GM13977 (cell line): ENCODE results near the gene LAMA4.

Source experiments
- DNase-seq: peaks from one replicate; pipeline ENCODE4 v3.0.0; 2012; ENCODE audit warnings: low spot score
- CTCF ChIP-seq: IDR thresholded peaks from 2 replicates; pipeline ENCODE4 v1.5.1; 2012; ENCODE audit warnings: mild to moderate bottlenecking, control low read depth; ENCODE audit not compliant: insufficient read depth; ENCODE audit errors: extremely low read depth, missing control alignments
- in situ Hi-C: fragments of 300-500 bp; cut with MboI; formaldehyde crosslinking; loops from one replicate; pipeline ENCODE4 v1.12.0; 2022; ENCODE audit warnings: low sequenced_read_pairs, low pct_unique_long_range_greater_than_20kb, mixed read lengths, inconsistent platforms; ENCODE audit not compliant: unreplicated experiment

LAMA4 gene

GRCh38 chr6:112178846-112179245 lies 75.5 kb downstream of the LAMA4 start:
- no peak for TF ChIP-seq CTCF
- in situ Hi-C loops, result loop anchor here (10.0 to 25.0 kb wide), 2 partner anchors 126 to 1733 kb away; no protein-coding TSS in a partner anchor
- DNase-seq, result no peak

GRCh38 chr6:112177092-112177491 lies 77.3 kb downstream of the LAMA4 start:
- in situ Hi-C loops, result loop anchor here (10.0 to 25.0 kb wide), 2 partner anchors 128 to 1735 kb away; no protein-coding TSS in a partner anchor
- no peak for DNase-seq
- TF ChIP-seq CTCF, result no peak

- no peak for DNase-seq
- TF ChIP-seq CTCF, result no peak
Measured at GRCh38 chr6:112176175-112176574, 78.2 kb downstream of the LAMA4 start.

GRCh38 chr6:112173221-112173804 lies 81.1 kb downstream of the LAMA4 start:
- no peak for TF ChIP-seq CTCF
- no peak for DNase-seq
- in situ Hi-C loops, result loop anchor here (10.0 to 25.0 kb wide), 2 partner anchors 131 to 461 kb away; no protein-coding TSS in a partner anchor

More at GRCh38 chr6:112176175-112176574, 78.2 kb downstream of the LAMA4 start:
- in situ Hi-C loops, result loop anchor here (10.0 to 25.0 kb wide), 2 partner anchors 129 to 1736 kb away; no protein-coding TSS in a partner anchor

- DNase-seq, result no peak
- in situ Hi-C loops, result loop anchor here (10.0 to 25.0 kb wide), 2 partner anchors 132 to 460 kb away; no protein-coding TSS in a partner anchor
- no peak for TF ChIP-seq CTCF
Measured at GRCh38 chr6:112172540-112172939, 81.8 kb downstream of the LAMA4 start.

- no peak for TF ChIP-seq CTCF
- in situ Hi-C loops, result loop anchor here (25.0 kb wide), 1 partner anchor 457 kb away; no protein-coding TSS in a partner anchor
- no peak for DNase-seq
Measured at GRCh38 chr6:112169541-112169940, 84.8 kb downstream of the LAMA4 start.
